Transverse colon (tissue), 4 donors: ENCODE measurements around the gene CDHR3.

Experiments used
- EP300 ChIP-seq: sonication (generic); formaldehyde crosslinking; IDR thresholded peaks from one replicate; pipeline ENCODE4 v1.6.1; 2017; ENCODE audit warnings: antibody characterized with exemption, low read depth
- POLR2A ChIP-seq: fragments of 450-650 bp; IDR thresholded peaks from one replicate; pipeline ENCODE4 v1.6.1; 2016; ENCODE audit warnings: antibody characterized with exemption, mild to moderate bottlenecking, moderate library complexity
- POLR2AphosphoS5 ChIP-seq, 3 donors: sonication (generic); formaldehyde crosslinking; IDR thresholded peaks; one replicate each; pipeline ENCODE4 v1.6.1; 2016; ENCODE audit warnings: antibody characterized with exemption in 3 of 3
- TF ChIP-seq, protein P1 (sequence below), 5 experiments: fragments of 200-600 bp in 3 of 5; fragments of 450-650 bp in 2 of 5; sonication (generic) in 3 of 5; IDR thresholded peaks; 1 replicate in 2 of 5; 2 replicates in 3 of 5; pipeline ENCODE4 v1.5.1; 2016 to 2017; ENCODE audit warnings: antibody characterized with exemption in 5 of 5, inconsistent platforms in 3 of 5, mild to moderate bottlenecking in 2 of 5, moderate library complexity in 1 of 5

GRCh38 chr7:105958012-105958411 lies 5.1 kb upstream of the CDHR3 start:
- TF ChIP-seq, protein P1, sequence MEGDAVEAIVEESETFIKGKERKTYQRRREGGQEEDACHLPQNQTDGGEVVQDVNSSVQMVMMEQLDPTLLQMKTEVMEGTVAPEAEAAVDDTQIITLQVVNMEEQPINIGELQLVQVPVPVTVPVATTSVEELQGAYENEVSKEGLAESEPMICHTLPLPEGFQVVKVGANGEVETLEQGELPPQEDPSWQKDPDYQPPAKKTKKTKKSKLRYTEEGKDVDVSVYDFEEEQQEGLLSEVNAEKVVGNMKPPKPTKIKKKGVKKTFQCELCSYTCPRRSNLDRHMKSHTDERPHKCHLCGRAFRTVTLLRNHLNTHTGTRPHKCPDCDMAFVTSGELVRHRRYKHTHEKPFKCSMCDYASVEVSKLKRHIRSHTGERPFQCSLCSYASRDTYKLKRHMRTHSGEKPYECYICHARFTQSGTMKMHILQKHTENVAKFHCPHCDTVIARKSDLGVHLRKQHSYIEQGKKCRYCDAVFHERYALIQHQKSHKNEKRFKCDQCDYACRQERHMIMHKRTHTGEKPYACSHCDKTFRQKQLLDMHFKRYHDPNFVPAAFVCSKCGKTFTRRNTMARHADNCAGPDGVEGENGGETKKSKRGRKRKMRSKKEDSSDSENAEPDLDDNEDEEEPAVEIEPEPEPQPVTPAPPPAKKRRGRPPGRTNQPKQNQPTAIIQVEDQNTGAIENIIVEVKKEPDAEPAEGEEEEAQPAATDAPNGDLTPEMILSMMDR (IDR thresholded peaks at IDR 0.05): no peak
- TF ChIP-seq EP300: no peak
- TF ChIP-seq POLR2AphosphoS5 (IDR thresholded peaks at IDR 0.05): no peak
- TF ChIP-seq POLR2A: no peak
